GM12865 (cell line): Measurements from ENCODE around the gene SLC6A20.

Source experiments
- DNase-seq: peaks from one replicate; pipeline ENCODE4 v3.0.0; 2010; ENCODE audit warnings: low read depth
- H3K4me3 ChIP-seq: 2 replicates; pipeline ENCODE4 v1.5.1; 2011; ENCODE audit warnings: mild to moderate bottlenecking, low read depth, low read length, control low read depth
- TF ChIP-seq, protein P1 (sequence below): IDR thresholded peaks from 2 replicates; pipeline ENCODE4 v1.5.1; 2011; ENCODE audit warnings: low read length, control low read depth, low read depth, inconsistent platforms; ENCODE audit not compliant: insufficient read depth; ENCODE audit errors: missing control alignments

The SLC6A20 gene

DNA sequence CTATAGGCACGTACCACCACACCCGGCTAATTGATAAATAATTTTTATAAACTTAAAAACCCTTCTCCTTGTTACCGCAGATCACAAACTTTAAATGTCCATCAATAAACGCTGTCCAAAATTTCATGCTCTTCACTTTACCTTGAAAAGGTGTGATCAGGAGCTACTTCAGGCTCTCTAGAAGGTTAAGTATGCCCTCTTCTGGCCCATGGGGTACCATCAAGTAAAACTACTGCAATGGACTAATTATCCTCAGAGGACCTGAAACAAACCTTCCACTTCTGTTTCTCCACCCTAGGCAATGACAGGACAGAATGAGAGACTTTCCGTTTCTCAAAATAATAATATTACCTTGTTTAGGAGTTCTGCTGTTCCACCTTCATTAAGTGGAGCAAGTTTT lies 36.4 kb upstream of the SLC6A20 start:
- peak; percentile 53 for DNase-seq
- TF ChIP-seq, protein P1, sequence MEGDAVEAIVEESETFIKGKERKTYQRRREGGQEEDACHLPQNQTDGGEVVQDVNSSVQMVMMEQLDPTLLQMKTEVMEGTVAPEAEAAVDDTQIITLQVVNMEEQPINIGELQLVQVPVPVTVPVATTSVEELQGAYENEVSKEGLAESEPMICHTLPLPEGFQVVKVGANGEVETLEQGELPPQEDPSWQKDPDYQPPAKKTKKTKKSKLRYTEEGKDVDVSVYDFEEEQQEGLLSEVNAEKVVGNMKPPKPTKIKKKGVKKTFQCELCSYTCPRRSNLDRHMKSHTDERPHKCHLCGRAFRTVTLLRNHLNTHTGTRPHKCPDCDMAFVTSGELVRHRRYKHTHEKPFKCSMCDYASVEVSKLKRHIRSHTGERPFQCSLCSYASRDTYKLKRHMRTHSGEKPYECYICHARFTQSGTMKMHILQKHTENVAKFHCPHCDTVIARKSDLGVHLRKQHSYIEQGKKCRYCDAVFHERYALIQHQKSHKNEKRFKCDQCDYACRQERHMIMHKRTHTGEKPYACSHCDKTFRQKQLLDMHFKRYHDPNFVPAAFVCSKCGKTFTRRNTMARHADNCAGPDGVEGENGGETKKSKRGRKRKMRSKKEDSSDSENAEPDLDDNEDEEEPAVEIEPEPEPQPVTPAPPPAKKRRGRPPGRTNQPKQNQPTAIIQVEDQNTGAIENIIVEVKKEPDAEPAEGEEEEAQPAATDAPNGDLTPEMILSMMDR, result peak; percentile 38
- no peak overlapping the region for H3K4me3 ChIP-seq

DNA sequence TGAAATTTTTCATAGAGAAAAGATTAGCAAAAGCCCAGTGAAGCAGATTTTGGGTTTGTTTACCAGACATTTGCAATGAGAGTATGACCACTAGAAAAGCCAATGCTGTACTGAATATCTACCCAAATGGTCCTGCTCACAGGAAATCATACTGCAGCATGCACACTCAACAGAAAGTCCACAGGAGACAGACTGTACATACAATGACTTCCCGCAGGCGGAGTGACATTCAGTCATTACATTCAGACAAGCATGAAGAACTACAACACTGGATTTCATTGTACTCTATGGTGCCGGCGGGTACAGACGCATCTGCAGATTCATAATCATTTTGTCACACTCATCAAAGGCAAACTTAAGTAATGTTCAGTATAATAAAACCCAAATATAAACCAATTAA lies 33.8 kb upstream of the SLC6A20 start:
- TF ChIP-seq, protein P1, result no peak
- H3K4me3 ChIP-seq, result no peak overlapping the region
- DNase-seq, result no peak

DNA sequence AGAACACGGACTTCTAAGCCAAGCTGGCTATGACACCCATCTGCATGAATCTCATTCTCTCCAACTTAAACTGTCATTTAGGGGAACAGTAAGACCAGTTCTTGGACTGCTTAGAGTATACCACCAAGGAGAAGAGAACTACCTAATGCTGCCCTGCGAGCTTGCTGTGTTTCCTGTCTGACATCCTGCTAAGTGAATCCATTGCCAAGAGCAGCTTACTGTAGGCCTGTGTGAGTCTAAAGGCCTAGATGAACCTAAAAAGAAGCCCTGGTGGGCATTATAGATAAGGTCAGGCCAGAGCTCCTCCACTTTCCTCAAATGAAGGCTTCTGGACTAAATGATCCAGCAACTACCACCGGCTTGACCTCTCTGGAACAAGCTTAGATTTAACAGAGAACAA lies 30.6 kb upstream of the SLC6A20 start:
- TF ChIP-seq, protein P1, result no peak
- no peak overlapping the region for H3K4me3 ChIP-seq
- DNase-seq, result no peak

DNA sequence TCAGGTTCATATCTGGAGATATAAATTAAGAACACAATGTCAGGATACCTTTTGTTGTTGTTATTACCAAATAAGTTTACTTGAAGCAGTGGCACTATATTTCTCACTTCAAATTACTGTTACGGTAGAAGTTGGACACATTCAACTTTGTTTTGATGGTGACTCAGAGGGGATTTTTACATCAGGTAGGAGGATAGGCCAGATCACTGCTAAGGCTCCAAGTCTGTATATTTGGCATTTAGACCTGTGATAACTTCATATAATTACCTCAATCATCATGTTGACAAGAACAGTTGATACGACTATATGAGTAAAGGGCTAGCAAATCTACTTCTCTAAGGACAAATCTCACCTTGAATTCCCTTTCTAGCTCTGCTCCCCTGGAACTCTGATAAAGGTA lies 30.0 kb upstream of the SLC6A20 start:
- no peak for DNase-seq
- TF ChIP-seq, protein P1, result no peak
- no peak overlapping the region for H3K4me3 ChIP-seq

DNA sequence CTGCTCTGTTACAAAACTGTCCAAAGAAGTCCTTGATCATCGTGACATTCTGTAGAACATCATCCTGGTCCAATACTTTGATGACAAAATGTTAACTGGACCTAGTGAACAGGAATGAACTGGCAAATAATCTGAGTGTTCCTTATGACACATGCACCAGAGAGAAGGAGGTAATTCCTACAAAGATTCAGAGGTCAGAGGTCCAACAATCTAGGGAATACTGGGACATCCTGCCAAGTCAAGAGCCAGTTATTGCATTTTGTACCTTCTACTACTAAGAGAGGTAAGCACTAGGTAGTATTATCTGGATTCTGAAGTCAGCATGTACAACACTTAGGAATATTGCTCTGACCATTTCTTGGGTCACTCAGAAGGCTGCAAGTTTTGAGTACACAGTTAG lies 24.8 kb upstream of the SLC6A20 start:
- TF ChIP-seq, protein P1, result no peak
- no peak overlapping the region for H3K4me3 ChIP-seq

DNA sequence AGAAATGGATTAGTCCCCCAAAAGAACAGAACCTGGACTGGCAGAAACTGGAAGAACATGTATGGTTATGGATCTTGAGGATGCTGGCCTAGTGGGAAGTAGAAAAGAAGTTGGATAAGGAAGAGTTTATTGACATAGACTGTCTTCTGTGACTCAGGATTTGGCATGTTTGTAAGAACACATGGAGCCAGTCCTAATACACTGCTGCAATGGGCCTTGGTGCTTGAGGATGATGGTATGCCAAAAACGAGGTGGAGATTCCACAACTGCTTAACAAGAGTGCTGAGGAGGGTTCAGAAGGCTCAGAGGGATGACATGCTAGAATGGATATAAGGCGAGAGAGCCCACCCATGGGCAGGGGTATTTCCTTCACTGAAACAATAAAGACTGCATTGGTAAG lies 23.2 kb upstream of the SLC6A20 start:
- DNase-seq, result no peak
- TF ChIP-seq, protein P1, result no peak
- H3K4me3 ChIP-seq, result no peak overlapping the region

More for the DNA sequence above, 24.8 kb upstream of the SLC6A20 start:
- DNase-seq, result no peak

DNA sequence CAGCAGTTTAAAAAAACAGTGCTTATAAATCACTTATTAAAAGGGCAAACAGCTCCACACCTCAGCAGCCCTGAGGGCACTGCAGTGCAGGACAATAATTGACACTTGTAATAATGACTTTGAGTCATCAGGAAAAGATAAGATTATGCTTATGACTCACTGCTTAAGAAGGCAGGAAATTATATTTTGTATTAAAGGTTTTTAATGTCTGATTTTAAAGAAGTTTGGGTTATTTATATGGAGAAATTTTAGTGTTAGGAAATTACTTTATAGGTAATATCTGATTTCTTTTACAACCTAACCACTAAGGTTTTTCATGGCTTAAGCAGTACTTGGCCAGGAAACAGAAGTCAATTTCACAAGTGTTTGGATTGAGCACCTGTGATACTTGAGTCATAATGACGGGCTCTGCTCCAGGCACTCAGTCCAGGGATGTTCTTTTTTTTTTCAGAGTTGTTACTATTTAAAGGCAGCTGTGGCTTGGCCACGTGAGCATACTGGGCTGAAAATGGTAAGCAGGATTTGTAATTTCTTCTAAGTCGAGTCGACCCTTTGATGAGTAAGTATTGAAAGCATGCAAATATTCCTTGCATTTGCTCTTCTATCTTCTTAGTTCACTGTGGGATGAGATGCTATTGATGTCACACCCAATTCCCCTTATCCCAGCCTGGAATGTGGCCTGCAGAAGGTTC lies 21.6 kb upstream of the SLC6A20 start:
- no peak for DNase-seq
- H3K4me3 ChIP-seq, result no peak overlapping the region
- TF ChIP-seq, protein P1, result no peak
